ENCODE results near the gene TKTL1.

The TKTL1 gene

GRCh38 chrX:154362085-154362742 is 66.6 kb downstream of the TKTL1 start:
- no peak for DNase-seq (ENCODE audit: low read depth)

DNA sequence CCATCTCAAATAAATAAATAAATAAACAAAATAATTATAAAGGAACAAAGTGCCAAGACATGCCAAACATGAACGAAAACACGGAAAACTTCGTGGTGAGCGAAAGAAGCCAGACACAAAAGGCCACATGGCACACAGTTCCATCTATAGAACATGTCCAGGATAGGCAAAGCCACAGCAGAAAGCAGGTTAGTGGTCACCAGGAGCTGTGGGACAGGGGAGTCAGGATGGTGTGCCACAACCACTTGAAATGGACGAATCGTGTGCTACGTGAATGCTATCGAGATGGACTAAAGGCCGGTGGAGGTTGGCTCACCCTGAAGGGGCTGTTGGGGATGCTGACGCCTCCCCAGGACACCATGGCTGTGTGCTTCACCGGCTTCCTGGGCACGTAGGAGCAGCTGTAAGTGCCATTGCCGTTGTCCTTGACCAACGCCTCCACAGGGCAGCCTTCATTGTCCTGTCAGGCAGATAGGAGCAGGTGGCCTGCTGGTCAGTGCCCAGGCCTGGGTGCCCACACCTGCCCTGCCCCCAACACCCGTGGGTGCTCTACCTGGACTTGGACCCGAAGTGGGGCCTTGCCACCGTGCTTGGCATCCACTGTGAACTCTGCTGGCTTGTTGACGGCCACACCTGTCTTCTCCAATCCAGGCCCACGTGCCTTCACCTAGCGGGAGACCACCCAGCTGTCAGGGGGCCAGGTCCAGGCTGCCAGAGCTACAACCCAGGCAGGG is 68.3 kb downstream of the TKTL1 start:
- no peak for DNase-seq (ENCODE audit: low read depth)

GRCh38 chrX:154365052-154365600 is 69.5 kb downstream of the TKTL1 start:
- no peak for DNase-seq (ENCODE audit: low read depth)

DNA sequence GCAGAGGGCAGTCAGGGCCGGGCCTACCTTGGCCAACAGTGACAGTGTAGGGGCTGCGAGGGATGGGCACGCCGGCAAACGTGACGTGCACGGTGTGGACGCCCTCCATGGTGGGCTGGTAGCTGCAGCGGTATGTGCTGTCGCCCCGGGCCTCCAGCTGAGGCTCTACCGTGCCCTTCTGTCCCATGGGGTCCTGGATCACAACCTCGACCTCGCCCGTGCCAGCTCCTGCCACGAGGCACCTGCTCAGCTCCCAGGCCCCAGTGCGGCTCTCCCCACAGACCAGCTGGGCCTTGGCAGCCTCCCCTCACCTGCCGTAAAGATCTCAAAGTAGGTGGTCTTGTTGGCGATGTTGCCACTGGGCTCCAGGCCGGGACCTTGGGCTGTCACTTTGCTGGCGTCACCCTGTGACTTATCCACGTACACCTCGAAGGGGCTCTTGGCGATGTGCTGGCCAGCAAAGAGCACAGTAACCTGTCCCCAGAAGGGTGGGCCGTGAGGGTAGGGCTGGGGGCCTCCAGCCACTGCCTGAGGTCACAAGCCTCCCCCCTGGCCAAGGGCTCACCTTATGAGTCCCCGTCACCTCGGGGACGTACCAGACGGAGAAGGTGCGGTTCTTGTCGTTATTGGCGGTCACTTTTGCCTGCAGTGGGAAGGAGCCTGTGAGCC is 70.5 kb downstream of the TKTL1 start:
- DNase-seq (ENCODE audit: low read depth) = no peak

DNA sequence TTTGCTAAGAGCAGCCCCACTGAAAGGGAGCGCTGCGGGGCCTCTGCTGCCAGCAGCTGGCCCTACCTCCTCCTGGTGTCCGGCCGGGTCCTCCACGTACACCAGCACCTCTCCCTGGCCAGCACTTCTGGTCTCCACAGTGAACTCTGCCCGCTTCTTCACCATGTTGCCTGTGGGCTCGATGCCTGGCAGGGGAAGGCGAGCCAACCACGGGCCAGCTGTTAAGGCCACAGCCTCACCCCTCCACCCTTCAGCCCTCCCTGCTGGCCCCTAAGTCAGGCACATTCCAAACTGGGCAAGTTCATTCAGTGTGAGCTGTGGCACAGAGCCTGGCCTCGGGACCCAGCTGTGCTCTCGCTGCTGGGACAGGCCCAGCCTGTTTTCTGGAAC is 71.1 kb downstream of the TKTL1 start:
- no peak for DNase-seq (ENCODE audit: low read depth)

DNA sequence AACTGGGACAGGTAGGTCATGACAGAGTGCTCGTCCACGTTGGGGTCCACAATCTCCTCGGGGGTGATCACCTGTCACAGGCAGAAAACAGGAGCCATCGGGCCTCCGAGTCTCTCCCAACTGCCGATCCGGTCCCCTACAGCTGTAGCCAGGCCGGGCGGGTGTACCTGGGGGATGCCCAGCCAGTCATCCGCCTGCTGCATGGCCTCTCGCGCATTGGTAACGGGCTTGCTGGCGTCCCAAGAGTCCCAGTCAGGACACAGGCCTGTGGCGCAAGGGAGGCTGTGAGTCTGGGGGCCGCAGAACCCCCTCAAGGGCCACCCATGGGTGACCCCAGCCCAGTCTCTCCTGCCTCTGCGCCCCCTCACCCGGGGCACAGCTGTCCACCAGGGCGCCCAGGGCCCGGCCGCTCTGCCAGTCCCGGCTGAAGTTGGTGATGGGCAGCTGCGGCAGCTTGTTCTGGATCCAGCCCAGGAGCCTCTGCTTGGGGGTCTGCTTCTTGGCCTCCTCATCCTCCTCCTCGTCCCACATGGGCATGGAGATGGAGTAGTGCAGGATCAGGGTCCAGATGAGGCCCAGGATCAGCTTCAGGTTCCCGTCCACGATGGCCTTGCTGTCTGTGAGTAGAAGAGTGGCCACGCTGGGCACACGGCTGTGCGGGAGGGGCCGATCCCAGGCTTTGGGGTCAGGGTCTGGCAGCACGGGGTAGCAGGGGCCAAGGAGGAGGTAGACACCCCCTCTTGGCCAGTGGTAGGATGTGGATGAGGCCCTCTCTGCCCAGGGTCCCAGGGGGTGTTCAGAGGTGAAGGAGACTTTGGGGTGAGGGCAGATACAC is 72.1 kb downstream of the TKTL1 start:
- no peak for DNase-seq (ENCODE audit: low read depth)

DNA sequence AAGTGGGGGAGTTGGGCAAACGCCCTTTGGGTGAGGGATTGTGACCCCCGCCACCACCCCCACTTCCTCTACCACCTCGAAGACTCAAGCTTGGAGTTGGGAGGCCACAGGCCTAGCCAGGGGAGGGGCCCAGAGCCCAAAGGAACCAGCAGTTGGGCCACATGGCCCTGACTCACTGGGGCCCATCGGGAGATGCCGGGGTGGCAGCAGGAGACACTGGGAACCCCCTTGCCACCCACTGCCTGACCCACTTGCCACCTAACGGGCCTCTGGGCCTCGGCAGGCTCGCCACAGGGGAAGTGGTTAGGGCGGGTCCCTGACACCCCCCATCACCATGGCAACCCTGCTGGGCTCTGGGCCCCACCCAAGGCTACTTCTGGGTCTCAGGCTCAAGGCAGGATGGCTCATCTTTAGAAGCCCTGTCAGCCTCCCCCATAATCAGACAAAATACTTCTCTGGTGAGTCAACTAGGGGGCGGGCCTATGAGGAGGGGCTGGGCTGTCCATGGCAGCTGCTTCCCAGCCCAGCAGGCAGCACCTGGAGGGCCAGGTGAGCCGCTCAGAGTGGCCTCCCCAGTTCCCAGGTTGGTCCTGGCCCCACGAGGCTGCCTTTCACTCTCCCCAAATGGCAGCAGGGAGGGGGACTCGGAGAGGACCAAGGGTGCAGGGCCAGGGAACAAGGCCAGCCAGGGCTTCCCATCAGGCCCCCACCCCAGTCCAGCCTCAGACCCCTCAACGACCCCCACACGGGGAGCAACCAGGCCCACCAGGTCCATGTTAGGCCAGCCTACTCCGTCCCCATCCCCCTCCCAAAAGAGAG is 73.2 kb downstream of the TKTL1 start:
- DNase-seq (ENCODE audit: low read depth) = peak; percentile 87

DNA sequence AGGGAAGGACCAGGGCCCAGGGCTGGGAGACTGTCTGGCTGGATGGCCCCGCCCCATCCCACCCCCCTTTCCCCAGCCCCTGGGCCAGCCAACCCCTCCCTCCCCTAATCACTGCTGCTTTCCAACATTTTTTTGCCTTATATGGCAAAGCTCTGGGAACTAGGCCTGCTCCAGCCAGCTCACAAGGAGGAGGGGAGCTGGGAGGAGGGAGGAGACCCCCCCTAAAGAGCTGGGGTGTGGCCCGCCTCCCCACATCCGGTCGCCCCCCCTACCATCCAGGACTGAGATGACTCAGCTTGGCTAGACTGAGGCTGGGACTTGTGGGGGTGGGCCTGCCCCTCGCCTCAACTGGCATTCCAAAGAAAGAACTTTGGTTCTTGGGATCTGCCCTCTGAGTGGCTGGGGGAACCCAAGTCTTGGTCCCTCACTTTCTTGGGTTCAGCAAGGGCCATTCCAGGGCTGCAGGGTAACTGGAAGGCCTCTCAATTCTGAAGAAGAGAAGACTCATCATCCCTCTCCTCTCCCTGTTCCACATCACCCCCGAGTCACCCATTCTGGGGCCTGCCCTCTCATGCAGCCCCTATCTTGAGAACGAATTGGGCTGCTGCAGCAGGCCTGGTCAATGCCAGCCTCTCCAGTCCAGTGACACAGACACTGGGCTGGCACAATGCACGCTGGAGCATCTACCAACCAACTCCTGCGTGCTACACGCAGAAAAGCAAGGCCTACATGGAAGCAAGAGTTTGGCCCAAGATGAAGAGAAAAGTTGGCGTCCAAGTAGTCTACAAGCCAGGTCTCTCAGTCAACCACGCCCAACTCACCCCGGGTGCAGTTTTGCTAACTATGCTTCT is 74.1 kb downstream of the TKTL1 start:
- DNase-seq (ENCODE audit: low read depth) = peak; percentile 64

DNA sequence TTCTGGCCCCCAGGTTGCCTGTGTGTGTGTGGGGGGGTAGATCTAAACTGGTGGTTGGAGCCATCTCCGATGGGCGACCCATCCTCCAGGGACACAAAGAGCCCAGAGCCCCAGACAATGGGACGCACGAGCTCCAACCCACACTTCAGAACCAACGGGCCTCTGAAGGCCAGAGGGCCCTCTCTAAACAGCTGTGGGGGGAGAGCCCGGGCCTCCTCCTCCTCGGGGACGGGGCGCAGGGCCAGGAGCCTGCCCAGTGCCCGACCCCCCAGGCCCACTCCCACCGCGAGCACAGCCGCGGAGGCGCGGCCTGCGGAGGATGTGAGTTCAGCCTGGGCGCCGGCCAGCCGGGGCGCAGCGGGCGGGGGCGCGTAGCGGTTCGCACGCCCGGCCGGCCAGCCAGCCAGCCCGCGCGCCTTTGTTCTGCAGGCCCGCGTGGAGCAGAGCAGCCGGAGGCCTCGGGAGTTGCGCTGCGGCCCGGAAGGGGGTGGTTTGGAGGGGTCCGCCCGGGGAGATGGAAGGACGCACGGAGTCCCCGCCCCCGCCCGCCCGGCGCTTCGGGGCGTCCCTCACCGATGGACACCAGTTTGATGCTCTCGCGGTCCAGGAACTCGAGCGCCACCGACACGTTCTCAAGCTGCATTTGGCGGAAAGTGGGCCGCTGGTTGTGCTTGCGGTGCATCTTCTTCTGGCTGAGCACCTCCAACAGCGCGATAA is 74.9 kb downstream of the TKTL1 start:
- no peak for DNase-seq (ENCODE audit: low read depth)

GRCh38 chrX:154371017-154371788 is 75.6 kb downstream of the TKTL1 start:
- peak; percentile 85 for DNase-seq (ENCODE audit: low read depth)

GRCh38 chrX:154371789-154372300 is 76.2 kb downstream of the TKTL1 start:
- no peak for DNase-seq (ENCODE audit: low read depth)

GRCh38 chrX:154372612-154373022 is 77.0 kb downstream of the TKTL1 start:
- no peak for DNase-seq (ENCODE audit: low read depth)

DNA sequence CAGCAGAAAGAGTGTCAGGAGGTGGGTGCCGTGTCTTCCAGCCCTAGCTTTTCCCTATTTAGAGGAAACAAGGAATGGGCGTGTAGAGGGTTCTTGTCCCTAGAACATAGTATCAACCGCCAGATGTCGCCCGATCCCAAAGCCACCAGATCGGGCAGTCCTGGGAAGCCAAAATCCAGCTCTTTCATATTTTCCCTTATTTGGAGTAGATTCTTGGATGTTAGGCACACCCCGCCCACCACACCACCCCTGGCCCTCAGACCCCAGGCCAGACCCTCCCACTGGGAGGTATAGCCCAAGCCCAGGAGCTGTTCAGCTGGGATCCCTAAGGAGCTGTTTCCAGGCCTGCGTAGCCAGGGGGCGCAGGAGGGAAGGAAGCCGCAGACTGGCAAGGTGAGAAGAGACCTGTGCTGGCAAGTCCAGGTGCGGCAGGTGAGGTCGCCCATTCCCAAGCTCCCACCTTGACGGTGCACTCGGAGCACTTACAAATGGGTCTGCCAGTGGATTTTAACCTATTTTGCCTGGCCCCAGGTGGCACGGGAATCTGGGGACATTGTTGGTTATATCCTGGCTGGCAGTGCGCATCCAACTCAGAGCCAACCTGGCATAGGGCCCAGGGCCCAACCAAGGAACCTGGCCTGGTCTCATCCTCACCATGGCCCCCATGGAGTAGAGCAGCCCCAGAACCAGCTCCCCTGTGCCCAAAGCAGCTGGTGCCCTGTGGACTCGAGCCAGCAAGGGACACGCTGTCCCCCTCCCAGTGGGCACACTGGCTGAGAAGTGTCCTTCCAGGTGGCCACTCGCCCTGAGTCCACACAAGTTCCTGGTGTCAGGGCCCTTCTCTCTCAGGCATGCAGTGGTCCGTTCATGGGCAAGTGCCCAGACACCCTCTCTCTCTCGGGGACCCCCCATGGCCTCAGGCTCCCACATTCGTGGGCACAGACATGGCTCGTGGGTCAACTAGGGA is 78.0 kb downstream of the TKTL1 start:
- no peak for DNase-seq (ENCODE audit: low read depth)

DNA sequence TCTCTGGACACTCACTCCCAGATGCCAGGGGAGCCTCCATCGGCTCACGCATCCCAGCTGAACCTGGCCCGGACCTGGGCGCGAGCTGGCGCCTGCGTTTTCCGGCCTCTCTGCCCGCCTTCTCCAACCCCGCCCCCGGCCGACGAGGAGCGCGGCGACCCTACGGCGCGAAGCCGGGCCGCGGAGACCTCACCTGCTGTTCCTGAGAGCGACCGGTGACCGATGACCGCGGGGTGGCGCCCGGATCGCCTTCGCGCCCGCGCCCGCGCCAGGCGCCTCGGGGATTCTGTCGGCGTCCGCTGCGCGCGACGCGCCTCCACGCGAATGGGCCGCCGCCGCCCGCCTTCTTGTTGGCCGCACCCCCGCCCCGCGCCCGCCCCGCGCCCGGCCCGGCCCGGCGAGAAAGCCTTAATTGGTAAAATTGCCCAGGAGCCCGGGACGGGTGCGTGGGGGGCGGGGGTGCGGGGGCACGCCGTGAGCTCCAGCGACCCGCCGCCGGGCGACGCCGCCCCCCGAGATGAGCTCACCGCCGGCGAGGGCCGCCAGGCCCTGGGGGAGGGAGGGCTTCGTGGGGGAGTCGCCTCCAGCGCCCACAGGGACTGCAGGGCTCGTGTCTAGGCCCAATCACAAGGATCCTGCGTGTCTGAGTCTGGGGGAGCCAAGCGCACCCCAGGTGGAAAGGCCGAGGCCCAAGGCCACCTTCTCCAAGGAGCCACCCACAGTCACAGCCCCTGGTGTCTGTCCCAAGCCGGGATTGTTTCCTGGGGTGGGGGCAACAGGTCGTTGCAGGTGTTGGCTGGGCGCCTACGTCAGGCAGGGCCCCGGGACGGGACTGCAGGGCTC is 78.9 kb downstream of the TKTL1 start, which contains the start of gene FLNA:
TSS of gene FLNA (minus strand) at position 322 of the 843 bp plus-strand sequence. CDS start 3,389 bp downstream, outside the sequence.
- DNase-seq (ENCODE audit: low read depth) = no peak

GRCh38 chrX:154375156-154375504 is 79.5 kb downstream of the TKTL1 start:
- DNase-seq (ENCODE audit: low read depth) = no peak

DNA sequence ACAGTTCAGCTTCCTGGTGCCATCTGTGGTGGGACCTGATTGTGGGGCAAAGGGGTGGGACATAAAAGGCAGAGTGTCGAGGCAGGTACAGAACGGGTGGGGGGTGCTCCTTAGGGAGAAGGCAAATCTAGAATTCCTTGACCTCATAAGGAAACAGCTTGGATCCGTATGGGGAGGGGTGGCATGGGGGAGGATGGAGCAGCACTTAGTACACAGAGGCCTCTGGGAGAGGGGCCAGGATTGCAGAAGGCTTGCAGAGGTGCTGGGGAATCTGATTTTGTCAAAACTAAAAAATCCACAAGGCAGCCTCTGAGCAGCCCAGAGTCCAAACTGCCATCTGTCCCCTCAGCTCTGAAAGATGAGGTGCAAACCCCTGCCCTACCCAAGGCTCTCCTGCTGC is 81.2 kb downstream of the TKTL1 start:
- DNase-seq (ENCODE audit: low read depth) = no peak

Data from activated T-helper 1 cell treated with Interleukin-2 at 50 U/mL for 16 hours (primary cell).